ENCODE data around the gene EIF4E.

Gene EIF4E, protein sequence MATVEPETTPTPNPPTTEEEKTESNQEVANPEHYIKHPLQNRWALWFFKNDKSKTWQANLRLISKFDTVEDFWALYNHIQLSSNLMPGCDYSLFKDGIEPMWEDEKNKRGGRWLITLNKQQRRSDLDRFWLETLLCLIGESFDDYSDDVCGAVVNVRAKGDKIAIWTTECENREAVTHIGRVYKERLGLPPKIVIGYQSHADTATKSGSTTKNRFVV

DNA sequence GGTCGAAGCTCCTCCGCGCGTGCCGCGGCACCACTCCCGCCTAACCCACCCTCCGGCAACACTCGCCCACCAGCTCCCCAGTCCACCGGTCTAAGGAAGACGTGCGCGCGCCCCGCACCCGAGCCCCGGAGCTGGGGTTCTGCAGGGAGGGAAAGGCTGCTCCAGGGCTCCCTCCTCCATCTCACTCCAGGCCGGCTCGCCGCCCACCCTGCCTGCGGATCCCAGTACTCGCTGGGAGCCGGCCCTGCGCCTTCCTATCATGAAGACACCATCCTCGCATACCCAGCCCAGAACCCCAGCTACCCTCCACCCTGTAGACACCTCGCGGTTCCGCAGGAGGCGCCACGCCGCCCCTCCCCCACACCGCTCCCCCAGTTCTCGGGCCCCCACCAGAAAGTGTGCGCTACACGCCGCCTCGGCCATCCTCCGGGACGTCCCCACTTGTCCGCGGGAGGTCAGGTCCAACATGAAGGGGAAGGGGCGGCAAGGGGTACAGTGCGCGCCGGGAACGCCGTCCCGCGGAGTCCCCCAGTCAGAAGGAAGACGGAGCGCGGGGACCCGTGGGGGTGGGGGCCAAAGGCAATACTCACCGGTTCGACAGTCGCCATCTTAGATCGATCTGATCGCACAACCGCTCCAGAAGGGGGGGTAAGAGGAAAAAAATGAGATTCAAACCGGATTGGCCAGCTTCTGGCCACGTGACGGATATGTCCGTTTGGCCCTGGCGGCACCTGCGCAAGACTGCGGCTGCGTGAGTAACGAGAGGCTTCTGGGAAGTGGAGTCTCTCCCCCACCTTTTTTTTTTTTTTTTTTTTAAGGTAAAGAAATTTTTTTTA is at the start of gene EIF4E:
Gene EIF4E, minus strand, starts transcription at position 629 of the 836 bp plus-strand sequence. Its CDS starts 21 bp downstream, at position 608.
- no peak; the same call in 1 of the 2 replicates for TF ChIP-seq CTCF (conservative IDR thresholded peaks at IDR 0.05)
- H3K27ac ChIP-seq = peak within 1 kb of the TSS; percentile 90

DNA sequence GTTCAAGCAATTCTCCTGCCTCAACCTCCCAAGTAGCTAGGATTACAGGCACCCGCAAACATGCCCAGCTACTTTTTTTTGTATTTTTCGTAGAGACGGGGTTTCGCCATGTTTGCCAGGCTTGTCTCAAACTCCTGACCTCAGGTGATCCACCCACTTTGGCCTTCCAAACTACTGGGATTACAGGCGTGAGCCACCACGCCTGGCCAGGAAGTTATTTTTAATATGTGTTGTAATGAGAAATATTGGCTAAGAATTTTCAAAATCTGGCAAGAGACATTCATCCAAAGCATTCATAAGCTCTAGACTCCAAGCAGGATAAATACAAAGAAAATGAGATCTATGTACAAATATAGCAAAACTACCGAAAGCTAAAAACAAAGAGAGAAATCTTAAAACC is 48.6 kb upstream of the EIF4E start:
- H3K27ac ChIP-seq = no peak overlapping the region
- TF ChIP-seq CTCF (conservative IDR thresholded peaks at IDR 0.05) = no peak

- TF ChIP-seq CTCF (conservative IDR thresholded peaks at IDR 0.05) = no peak
- H3K27ac ChIP-seq = peak overlapping the region; percentile 29
Observed at GRCh38 chr4:98976716-98977115, 47.8 kb upstream of the EIF4E start.

DNA sequence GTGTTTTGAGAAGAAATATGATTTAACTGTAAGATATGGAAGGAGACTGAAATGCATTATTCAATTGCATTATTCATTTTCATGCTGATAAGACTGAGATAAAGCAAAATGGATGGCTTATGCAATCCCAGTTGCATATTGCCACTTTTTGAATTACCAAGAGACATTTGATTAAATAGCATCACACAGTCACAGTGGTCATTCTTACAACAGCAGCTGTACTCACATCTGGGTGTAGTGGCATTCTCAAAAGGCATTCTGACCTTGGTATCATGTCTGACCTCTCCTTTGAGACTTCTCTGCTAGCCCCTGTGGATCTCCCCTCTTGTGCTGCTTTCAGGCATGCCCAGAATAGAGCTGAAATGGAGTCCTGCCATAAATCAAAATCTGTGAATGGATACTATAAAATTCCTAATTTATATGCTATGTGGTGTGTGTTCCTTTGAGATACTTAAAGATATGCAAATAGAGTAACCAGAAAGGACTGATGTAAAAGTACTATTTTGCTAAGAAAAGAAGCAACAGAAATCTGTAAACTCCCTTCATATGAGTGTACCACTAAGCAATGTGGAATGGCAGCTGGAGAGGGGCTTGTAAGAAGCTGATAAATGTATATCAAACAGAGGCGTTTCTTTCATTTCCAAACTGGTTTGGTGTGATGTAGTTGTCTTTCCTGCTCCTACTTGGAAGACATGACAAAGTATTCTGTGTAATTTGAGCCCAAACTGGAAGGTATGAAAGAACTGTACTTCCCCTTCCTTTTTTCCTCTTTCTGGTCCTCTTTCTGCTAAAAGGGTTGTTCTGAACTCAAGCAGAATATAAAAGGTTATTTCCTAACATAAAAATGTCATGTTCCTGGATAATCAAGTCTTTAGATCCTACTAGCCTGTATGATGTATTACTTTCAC is 41.2 kb upstream of the EIF4E start:
- H3K27ac ChIP-seq = no peak overlapping the region
- no peak for TF ChIP-seq CTCF (conservative IDR thresholded peaks at IDR 0.05)

GRCh38 chr4:98967786-98968329 is 38.9 kb upstream of the EIF4E start:
- no peak for TF ChIP-seq CTCF (conservative IDR thresholded peaks at IDR 0.05)

GRCh38 chr4:98966926-98967325 is 38.0 kb upstream of the EIF4E start:
- TF ChIP-seq CTCF (conservative IDR thresholded peaks at IDR 0.05) = no peak
- no peak overlapping the region for H3K27ac ChIP-seq

More at GRCh38 chr4:98967786-98968329, 38.9 kb upstream of the EIF4E start:
- no peak overlapping the region for H3K27ac ChIP-seq
